Right lobe of liver (tissue), 6 donors: Measurements from ENCODE around the gene SLX4IP. TPM values are rescaled to one million over a fixed set of nuclear protein-coding genes. Genes with fewer than 3 reads are reported as not detected.

Experiments used
- ATAC-seq, 4 donors: fragments of 200-7000 bp; cut with Tn5 transposase; one replicate each; pipeline ENCODE4 v1.9.1; 2020; ENCODE audit warnings: mild to moderate bottlenecking in 4 of 4, moderate library complexity in 4 of 4
- DNase-seq, 3 donors: peaks; one replicate each; pipeline ENCODE4 v3.0.0-alpha.2; 2020
- H3K27ac ChIP-seq, 3 donors: fragments of 200-600 bp; one replicate each; pipeline ENCODE4 v1.8.0; 2022
- H3K27me3 ChIP-seq, 2 donors: fragments of 200-600 bp; one replicate each; pipeline ENCODE4 v1.8.0; 2022
- H3K36me3 ChIP-seq, 4 donors: fragments of 200-600 bp; sonication (generic) in 1 of 4; one replicate each; pipeline versions ENCODE4 v1.5.1 to v1.8.0; 2017 to 2022; ENCODE audit warnings: control low read depth in 1 of 4
- H3K4me1 ChIP-seq, 4 donors: fragments of 200-600 bp; sonication (generic) in 1 of 4; one replicate each; pipeline versions ENCODE4 v1.5.1 to v1.8.0; 2017 to 2022; ENCODE audit warnings: control low read depth in 1 of 4
- H3K4me3 ChIP-seq, 3 donors: fragments of 200-600 bp; one replicate each; pipeline ENCODE4 v1.8.0; 2022
- H3K9me3 ChIP-seq, 4 donors: fragments of 200-600 bp; sonication (generic) in 1 of 4; one replicate each; pipeline versions ENCODE4 v1.5.1 to v1.8.0; 2017 to 2022; ENCODE audit warnings: control low read depth in 1 of 4
- POLR2A ChIP-seq: fragments of 450-650 bp; IDR thresholded peaks from one replicate; pipeline ENCODE4 v1.6.1; 2017; ENCODE audit warnings: antibody characterized with exemption, mild to moderate bottlenecking
- WGBS: methylation state at CpG from one replicate; pipeline ENCODE4 v1.1.6; 2018; ENCODE audit warnings: low coverage, low lambda C conversion rate; ENCODE audit not compliant: insufficient coverage; ENCODE audit errors: missing lambda C conversion rate; 5-methylcytosine and 5-hydroxymethylcytosine counted together
- intact Hi-C, 2 donors: fragments of 100-400 bp; cut with DNase I; formaldehyde crosslinking; loops; one replicate each; pipeline versions ENCODE4 v1.11.2 to v1.14.1; 2022
- total RNA-seq, 6 experiments: library from RNA; depleted of rRNA in 2 of 6; stranded (reverse); fragments of >200 nt in 2 of 6; fragmentation: NEBNext Ultra II Directional in 3 of 6; extraction: Animal tissue kit (Norgen Biotek cat#: 25700) in 3 of 6; gene quantifications; one replicate each; pipeline versions ENCODE4 v1.1.0 to v1.2.4, GENCODE V29; 2016 to 2023
- TF ChIP-seq, protein P1 (sequence below), 4 donors: fragments of 200-600 bp in 3 of 4; fragments of 450-650 bp in 1 of 4; IDR thresholded peaks; one replicate each; pipeline versions ENCODE4 v1.5.1 to v1.8.0; 2016 to 2022; ENCODE audit warnings: antibody characterized with exemption in 4 of 4, mild to moderate bottlenecking in 2 of 4
- donor health status: DM: no; HTN: yes; CAD: no.
- donor health status: DM: no; HTN: no; CAD: no.
- donor health status: DM: no; HTN: no; CAD: no.
- donor health status: DM: no; HTN: yes; CAD: no.
- donor health status: DM: no; HTN: yes; CAD: no.

SLX4IP gene
- total RNA-seq, 6 experiments from 2014 or later: 2.0 to 4.0 (median 3.5) TPM

- 92% methylated on average over 5 of the region's 8 CpGs for WGBS
- H3K4me1 ChIP-seq: no peaks in the 10 kb centered on the region
- H3K27ac ChIP-seq: no peak overlapping the region
- H3K4me3 ChIP-seq: no peak overlapping the region
- ATAC-seq (peak in 1 of 4 donors; percentile 28), DNase-seq (no peak)
- intact Hi-C loops: no loop called here
- TF ChIP-seq, protein P1, sequence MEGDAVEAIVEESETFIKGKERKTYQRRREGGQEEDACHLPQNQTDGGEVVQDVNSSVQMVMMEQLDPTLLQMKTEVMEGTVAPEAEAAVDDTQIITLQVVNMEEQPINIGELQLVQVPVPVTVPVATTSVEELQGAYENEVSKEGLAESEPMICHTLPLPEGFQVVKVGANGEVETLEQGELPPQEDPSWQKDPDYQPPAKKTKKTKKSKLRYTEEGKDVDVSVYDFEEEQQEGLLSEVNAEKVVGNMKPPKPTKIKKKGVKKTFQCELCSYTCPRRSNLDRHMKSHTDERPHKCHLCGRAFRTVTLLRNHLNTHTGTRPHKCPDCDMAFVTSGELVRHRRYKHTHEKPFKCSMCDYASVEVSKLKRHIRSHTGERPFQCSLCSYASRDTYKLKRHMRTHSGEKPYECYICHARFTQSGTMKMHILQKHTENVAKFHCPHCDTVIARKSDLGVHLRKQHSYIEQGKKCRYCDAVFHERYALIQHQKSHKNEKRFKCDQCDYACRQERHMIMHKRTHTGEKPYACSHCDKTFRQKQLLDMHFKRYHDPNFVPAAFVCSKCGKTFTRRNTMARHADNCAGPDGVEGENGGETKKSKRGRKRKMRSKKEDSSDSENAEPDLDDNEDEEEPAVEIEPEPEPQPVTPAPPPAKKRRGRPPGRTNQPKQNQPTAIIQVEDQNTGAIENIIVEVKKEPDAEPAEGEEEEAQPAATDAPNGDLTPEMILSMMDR (IDR thresholded peaks at IDR 0.05): no peak
- TF ChIP-seq POLR2A: no peak
- no peaks in the 10 kb centered on the region for H3K36me3 ChIP-seq
- H3K27me3 ChIP-seq: no peaks in the 10 kb centered on the region
- H3K9me3 ChIP-seq: no peaks in the 10 kb centered on the region
These were observed 87.2 kb downstream of the SLX4IP start for GRCh38 chr20:10522328-10522727.

GRCh38 chr20:10523443-10523842 lies 88.3 kb downstream of the SLX4IP start:
- no peak for TF ChIP-seq POLR2A
- TF ChIP-seq, protein P1 (IDR thresholded peaks at IDR 0.05): no peak
- Histone ChIP-seq H3K9me3 (no peaks in the 10 kb centered on the region), H3K27me3 (no peaks in the 10 kb centered on the region), H3K36me3 (no peaks in the 10 kb centered on the region), H3K27ac (no peak overlapping the region), H3K4me1 (no peaks in the 10 kb centered on the region), H3K4me3 (no peak overlapping the region)
- WGBS: 80% methylated on average over 5 of the region's 5 CpGs
- DNase-seq (no peak), ATAC-seq (no peak)
- intact Hi-C loops: no loop called here

GRCh38 chr20:10524034-10524476 lies 89.0 kb downstream of the SLX4IP start:
- H3K9me3 ChIP-seq: no peaks in the 10 kb centered on the region
- H3K4me1 ChIP-seq: no peaks in the 10 kb centered on the region
- DNase-seq (no peak), ATAC-seq (peak in 2 of 4 donors; percentile 22 to 32)
- intact Hi-C loops: no loop called here
- no peak overlapping the region for H3K4me3 ChIP-seq
- TF ChIP-seq POLR2A: no peak
- TF ChIP-seq, protein P1 (IDR thresholded peaks at IDR 0.05): no peak
- H3K27me3 ChIP-seq: no peaks in the 10 kb centered on the region
- 65% methylated on average over 7 of the region's 10 CpGs for WGBS
- H3K27ac ChIP-seq: no peak overlapping the region
- H3K36me3 ChIP-seq: no peaks in the 10 kb centered on the region

DNA sequence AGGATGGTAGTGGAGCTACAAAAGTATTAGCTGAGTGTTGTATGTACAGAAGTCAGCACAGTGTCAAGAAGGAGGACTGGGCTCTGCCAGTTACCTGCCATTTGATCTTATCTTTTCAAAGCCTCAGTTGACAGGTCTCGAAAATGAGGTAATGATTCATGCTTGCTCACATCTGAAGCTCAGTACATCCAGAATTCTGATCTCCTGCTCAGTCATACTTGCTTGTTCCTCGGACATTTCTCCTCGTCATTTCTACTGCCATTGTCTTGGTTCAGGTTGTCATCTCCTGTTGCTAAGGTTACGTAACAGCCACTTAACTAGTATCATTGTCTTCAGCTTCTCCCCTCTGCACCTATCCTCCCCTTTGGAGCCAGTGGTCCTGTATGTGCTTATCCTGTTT lies 89.5 kb downstream of the SLX4IP start:
- Histone ChIP-seq H3K4me1 (no peaks in the 10 kb centered on the region), H3K36me3 (no peaks in the 10 kb centered on the region), H3K4me3 (no peak overlapping the region), H3K9me3 (no peaks in the 10 kb centered on the region), H3K27me3 (no peaks in the 10 kb centered on the region), H3K27ac (no peak overlapping the region)
- no peak for DNase-seq
- no peak for TF ChIP-seq POLR2A
- TF ChIP-seq, protein P1 (IDR thresholded peaks at IDR 0.05): no peak
- WGBS: 84% methylated on average over 4 of the region's 4 CpGs
- no peak for ATAC-seq
- intact Hi-C loops: no loop called here

DNA sequence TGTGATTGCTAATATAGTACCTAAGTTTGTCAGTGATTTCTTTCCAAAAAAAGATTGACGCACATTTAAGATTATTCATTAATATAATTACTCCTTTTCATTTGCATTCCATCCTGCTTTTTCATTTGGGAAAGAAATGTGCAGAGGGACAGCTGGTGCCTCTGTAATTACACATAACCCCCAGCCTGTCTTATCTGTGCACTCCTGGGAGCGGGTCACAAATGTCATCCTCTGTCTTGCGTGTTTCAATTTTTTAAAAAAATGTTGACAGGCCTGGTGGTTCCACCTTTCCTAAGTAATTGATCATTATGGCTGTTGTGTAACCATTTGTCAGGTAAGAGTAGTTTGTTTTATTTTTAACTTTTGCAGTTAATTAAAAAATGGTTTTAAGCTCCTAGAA lies 92.7 kb downstream of the SLX4IP start:
- Histone ChIP-seq H3K4me3 (no peak overlapping the region), H3K36me3 (no peaks in the 10 kb centered on the region), H3K4me1 (no peaks in the 10 kb centered on the region), H3K9me3 (no peaks in the 10 kb centered on the region), H3K27me3 (no peaks in the 10 kb centered on the region), H3K27ac (no peak overlapping the region)
- ATAC-seq (no peak), DNase-seq (no peak)
- intact Hi-C loops: no loop called here
- TF ChIP-seq, protein P1 (IDR thresholded peaks at IDR 0.05): no peak
- no peak for TF ChIP-seq POLR2A
- 58% methylated on average over 3 of the region's 3 CpGs for WGBS
